Left colon (tissue), 2 donors: ENCODE measurements around the gene ROPN1L. TPM values are rescaled to one million over a fixed set of nuclear protein-coding genes. Genes with fewer than 3 reads are reported as not detected.

Experiments used
- ATAC-seq: fragments of 200-7000 bp; cut with Tn5 transposase; one replicate; pipeline ENCODE4 v1.9.1; 2020; ENCODE audit warnings: mild to moderate bottlenecking, moderate library complexity
- DNase-seq, 2 donors: peaks; one replicate each; pipeline ENCODE4 v3.0.0-alpha.2; 2020
- intact Hi-C, 2 donors: fragments of 100-400 bp; cut with DNase I in 1 of 2; cut with micrococcal nuclease in 1 of 2; formaldehyde crosslinking; loops; one replicate each; pipeline versions ENCODE4 v1.11.2 to v1.14.0; 2022; cut with DNase I, micrococcal nuclease
- total RNA-seq, 2 donors: library from RNA; stranded (reverse); fragmentation: NEBNext Ultra II Directional; extraction: Animal tissue kit (Norgen Biotek cat#: 25700); gene quantifications; one replicate each; pipeline ENCODE4 v1.2.1, GENCODE V29; 2021
- donor health status: DM: no; HTN: no; CAD: no.
- donor health status: DM: yes; HTN: yes; CAD: no.

The ROPN1L gene
- total RNA-seq, 2 donors from 2014 or later = not detected

GRCh38 chr5:10423022-10423421 is 18.7 kb upstream of the ROPN1L start:
- intact Hi-C loops = loop anchor here in 1 of 2 donors (10.0 kb wide), 1 partner anchor 138 kb away; no protein-coding TSS in a partner anchor
- ATAC-seq (no peak), DNase-seq (no peak)

- ATAC-seq (peak; percentile 42), DNase-seq (no peak)
- intact Hi-C loops = loop anchor here in 1 of 2 donors (10.0 kb wide), 1 partner anchor 139 kb away; no protein-coding TSS in a partner anchor
Observed at GRCh38 chr5:10424124-10424731, 17.5 kb upstream of the ROPN1L start.

DNA sequence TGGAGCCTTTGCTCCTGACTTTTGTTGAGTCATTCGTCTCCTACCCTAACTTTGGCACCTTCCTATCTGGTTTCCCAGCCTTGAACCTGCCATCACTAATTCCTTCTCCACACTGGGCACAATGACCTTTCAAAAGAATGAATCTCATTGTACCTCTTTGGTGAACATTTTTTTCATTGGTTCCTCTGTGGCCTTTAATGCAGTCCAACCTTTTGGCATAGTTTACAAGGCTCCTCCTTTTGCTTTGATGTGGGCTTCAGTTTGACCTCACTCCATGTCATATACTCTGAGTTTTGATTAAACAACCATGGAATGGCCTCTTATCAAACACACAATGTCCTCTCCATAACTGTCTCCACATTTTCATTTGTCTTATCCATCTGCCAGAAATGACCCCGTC is 14.5 kb upstream of the ROPN1L start:
- DNase-seq (no peak), ATAC-seq (no peak)
- intact Hi-C loops = loop anchor here in 1 of 2 donors (10.0 kb wide), 1 partner anchor 142 kb away; no protein-coding TSS in a partner anchor

GRCh38 chr5:10427978-10428377 is 13.7 kb upstream of the ROPN1L start:
- DNase-seq = peak in 1 of 2 donors; percentile 32
- intact Hi-C loops = loop anchor here in 1 of 2 donors (10.0 kb wide), 1 partner anchor 143 kb away; no protein-coding TSS in a partner anchor
- peak; percentile 66 for ATAC-seq

- peak; percentile 43 for ATAC-seq
- DNase-seq = no peak
- intact Hi-C loops = no loop called here
Observed at GRCh38 chr5:10431415-10431814, 10.3 kb upstream of the ROPN1L start.

DNA sequence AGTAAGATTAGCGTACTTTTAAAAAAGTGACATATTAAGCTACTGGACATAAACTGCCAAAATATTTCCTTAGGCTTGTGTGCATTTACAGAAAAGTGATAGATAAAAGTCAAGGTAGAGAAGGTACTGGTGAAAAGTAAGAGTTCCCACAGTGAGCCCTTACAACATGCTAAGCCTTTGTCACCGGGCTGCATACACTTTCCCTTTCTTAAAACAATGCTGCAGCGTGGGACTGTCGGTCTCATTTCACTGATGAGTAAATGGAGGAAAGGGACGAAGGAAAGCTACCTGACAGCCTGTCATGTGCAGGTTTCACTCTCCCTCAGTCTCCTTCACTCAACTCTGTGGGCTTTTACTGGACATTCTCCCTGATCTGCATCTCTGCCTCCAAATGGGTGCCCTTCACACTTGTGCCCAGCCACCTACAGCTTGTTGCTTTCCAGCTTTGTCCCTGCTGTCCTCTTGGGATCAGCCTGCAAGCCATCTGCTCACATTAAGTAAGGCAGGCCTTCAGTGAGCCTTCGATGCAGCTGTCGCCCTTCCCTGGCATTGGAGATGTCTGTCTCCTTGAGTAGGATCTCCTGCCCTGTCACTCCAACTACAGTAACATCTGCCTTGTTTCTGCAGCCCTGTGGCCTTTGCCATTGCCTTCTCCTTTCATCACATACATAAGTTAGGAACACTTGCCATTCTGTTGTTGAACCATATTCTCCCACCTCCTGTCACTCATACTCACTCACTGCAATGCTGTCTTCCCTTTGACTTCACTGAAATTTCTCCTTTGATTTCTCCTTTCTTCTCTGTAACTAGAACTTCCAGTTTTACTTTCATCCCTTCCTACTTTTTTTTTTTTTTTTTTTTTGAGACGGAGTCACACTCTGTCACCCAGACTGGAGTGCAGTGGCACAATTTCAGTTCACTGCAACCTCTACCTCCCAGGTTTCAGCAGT is 9.3 kb upstream of the ROPN1L start:
- intact Hi-C loops = no loop called here
- DNase-seq (no peak), ATAC-seq (no peak)

GRCh38 chr5:10434392-10434791 is 7.3 kb upstream of the ROPN1L start:
- intact Hi-C loops = no loop called here
- DNase-seq = no peak
- ATAC-seq = no peak

DNA sequence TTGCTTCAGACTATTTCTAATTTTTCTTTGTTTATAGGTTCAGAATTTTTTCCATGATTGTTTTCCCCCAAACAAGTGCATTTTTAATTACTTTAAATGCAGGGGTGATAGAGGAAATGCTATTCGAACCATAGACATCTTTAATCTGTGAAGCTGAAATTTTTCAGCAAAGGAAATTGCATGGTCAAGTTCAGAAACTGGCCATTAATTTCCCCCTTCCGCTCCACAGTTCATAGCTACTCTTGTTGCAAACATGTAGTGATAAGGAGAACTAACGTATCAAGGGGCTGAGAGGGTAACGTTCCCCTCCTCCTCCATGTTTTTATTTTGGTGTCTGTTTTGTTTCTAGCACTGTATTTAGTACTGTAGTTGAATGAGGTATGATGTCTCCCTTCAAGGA is 3.4 kb upstream of the ROPN1L start:
- intact Hi-C loops = no loop called here
- DNase-seq = no peak
- ATAC-seq = no peak

- intact Hi-C loops = loop anchor here in 1 of 2 donors (5.0 kb wide), 1 partner anchor 152 kb away; no protein-coding TSS in a partner anchor
- ATAC-seq (no peak), DNase-seq (no peak)
Observed at GRCh38 chr5:10439692-10440091, 2.0 kb upstream of the ROPN1L start.

DNA sequence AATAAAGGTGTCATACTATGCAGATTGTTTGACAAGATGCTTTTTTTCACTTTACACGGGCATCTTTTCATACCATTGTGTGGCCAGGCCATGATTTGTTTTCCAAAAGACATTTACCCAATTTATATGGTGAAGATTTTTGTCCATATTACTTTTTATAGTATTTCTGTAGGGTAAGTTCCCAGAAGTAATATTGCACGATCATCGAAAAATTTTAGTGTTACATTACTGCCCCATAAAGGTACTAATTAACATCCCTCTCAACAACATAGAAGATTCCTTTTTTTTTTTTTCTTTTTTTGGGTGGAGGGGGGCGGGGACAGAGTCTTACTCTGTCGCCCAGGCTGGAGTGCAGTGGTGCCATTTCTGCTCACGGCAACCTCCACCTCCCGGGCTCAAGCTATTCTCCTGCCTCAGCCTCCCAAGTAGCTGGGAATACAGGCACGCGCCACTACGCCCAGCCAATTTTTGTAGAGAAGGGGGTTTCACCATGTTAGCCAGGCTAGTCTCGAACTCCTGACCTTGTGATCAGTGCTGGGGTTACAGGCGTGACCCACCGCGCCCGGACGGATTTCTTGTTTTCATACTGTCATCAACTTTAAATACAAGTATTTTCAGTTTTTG is 1.2 kb upstream of the ROPN1L start:
- intact Hi-C loops = loop anchor here in 1 of 2 donors (5.0 kb wide), 1 partner anchor 153 kb away; no protein-coding TSS in a partner anchor
- no peak for DNase-seq
- ATAC-seq = no peak

- ATAC-seq (peak; percentile 45), DNase-seq (no peak)
- intact Hi-C loops = loop anchor here in 1 of 2 donors (5.0 kb wide), 1 partner anchor 155 kb away; no protein-coding TSS in a partner anchor
Observed at GRCh38 chr5:10441992-10442435, 335 bp downstream of the ROPN1L start.

- ATAC-seq = no peak
- intact Hi-C loops = loop anchor here in 1 of 2 donors (5.0 kb wide), 1 partner anchor 155 kb away; no protein-coding TSS in a partner anchor
Observed at GRCh38 chr5:10442576-10442975, 897 bp downstream of the ROPN1L start.

DNA sequence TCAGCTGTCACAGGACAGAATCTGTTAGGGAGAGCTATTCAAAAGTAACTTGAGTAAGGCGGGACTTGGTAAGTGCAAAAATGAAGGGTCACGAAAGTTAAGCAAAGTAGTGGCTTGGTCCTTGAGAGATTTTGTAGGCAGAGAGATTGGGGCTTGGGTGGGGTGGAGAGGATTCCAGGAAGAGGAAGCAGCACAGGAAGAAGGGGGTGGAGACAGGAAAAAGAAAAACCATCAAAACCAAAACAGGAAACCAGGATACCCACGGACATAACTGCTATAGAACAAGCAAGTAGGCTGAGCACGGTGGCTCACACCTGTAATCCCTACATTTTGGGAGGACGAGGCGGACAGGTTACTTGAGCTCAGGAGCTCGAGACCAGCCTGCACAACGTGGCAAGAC is 3.7 kb downstream of the ROPN1L start:
- no peak for ATAC-seq
- intact Hi-C loops = no loop called here
- DNase-seq = no peak

More at GRCh38 chr5:10442576-10442975, 897 bp downstream of the ROPN1L start:
- no peak for DNase-seq

DNA sequence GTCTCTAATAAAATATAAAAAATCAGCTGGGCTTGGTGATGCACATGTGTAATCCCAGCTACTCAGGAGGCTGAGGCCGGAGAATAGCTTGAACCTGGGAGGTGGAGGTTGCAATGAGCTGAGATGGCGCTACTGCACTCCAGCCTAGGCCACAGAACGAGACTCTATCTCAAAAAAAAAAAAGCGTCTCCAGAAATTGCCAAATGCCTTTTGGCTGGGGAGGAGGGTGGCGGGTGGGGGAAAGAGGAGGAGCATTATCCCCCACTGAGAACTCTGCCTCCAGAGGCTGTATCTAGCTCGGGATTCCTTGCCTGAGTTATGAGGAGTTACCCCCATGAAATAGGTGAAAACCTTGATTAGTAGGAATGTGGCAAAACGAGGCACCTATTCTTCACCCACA is 4.8 kb downstream of the ROPN1L start:
- no peak for ATAC-seq
- no peak for DNase-seq
- intact Hi-C loops = no loop called here

GRCh38 chr5:10447041-10447440 is 5.4 kb downstream of the ROPN1L start:
- intact Hi-C loops = no loop called here
- ATAC-seq = no peak
- DNase-seq = no peak

- DNase-seq (no peak), ATAC-seq (no peak)
- intact Hi-C loops = no loop called here
Observed at GRCh38 chr5:10448754-10449360, 7.2 kb downstream of the ROPN1L start.

- intact Hi-C loops = loop anchor here (5.0 to 10.0 kb wide), 2 partner anchors 174 to 176 kb away; no protein-coding TSS in a partner anchor
- ATAC-seq (no peak), DNase-seq (no peak)
Observed at GRCh38 chr5:10451137-10451824, 9.6 kb downstream of the ROPN1L start.

DNA sequence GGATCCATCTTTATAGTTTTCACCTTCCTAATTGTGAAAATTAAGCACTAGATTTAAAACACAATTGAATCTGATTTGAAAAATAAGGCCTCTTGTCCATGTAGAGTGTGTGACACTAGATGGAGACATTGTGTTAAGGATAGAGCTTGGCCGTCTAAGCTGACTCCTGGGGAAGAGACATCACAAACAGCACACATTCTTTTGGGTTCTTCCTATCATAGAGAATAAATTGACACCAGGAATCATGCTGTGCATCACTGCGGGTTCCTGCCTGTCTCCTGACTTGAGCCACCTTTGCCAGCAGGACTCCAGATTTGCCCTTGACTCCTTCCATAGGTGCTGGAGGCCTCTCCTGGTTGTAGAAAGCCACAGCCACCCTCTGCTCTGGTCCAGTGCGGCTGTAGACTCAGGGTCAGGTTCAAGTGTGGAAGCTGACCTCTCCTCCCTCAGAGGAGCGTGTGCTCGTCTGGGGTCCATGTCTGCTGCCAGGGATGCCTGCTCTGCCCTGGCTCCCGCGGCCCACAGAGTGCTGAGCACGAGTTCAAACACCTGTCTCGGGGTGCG is 11.2 kb downstream of the ROPN1L start:
- DNase-seq (no peak), ATAC-seq (peak; percentile 91)
- intact Hi-C loops = loop anchor here (5.0 to 10.0 kb wide), 2 partner anchors 172 to 174 kb away; no protein-coding TSS in a partner anchor
